Stimulated activated CD8-positive, alpha-beta memory T cell treated with anti-CD3 and anti-CD28 coated beads, Interleukin-2, amount 100 ng/mL, for 1 hour (primary cell): ENCODE measurements around the gene PLIN5.

Source experiments
- DNase-seq, 2 donors: peaks; one replicate each; pipeline ENCODE4 v3.0.0-alpha.2; 2020; ENCODE audit warnings: low read depth in 2 of 2

The PLIN5 gene

GRCh38 chr19:4491446-4491845, 43.6 kb downstream of the PLIN5 start:
- DNase-seq = no peak

- no peak for DNase-seq
Measured at GRCh38 chr19:4488496-4488895, 46.5 kb downstream of the PLIN5 start.

- no peak for DNase-seq
Measured at GRCh38 chr19:4487572-4487971, 47.5 kb downstream of the PLIN5 start.

GRCh38 chr19:4483385-4483784, 51.6 kb downstream of the PLIN5 start:
- DNase-seq = no peak

GRCh38 chr19:4482721-4483364, 52.2 kb downstream of the PLIN5 start:
- no peak for DNase-seq

- no peak for DNase-seq
Measured at GRCh38 chr19:4477034-4477801, 57.8 kb downstream of the PLIN5 start.

GRCh38 chr19:4474514-4475022, 60.5 kb downstream of the PLIN5 start:
- DNase-seq = no peak

GRCh38 chr19:4473763-4474513, 61.1 kb downstream of the PLIN5 start:
- DNase-seq = no peak

GRCh38 chr19:4473011-4473762, 61.8 kb downstream of the PLIN5 start:
- DNase-seq = no peak
